ENCODE data around the gene ALAD.
"Not testable (repeated sequence)": the region's sequence is repeated elsewhere in the genome, so short reads cannot be mapped to it uniquely, and the experiment has no call there.

The ALAD gene

GRCh38 chr9:113401027-113401792 is at the start of gene ALAD:
TSS of gene ALAD (minus strand) at chr9:113401284. CDS start at chr9:113393559, 7,725 bp downstream.
- peak; percentile 97 to 99 for DNase-seq (ENCODE audit: low read depth in 2 of 2)

GRCh38 chr9:113449376-113449775 is 48.3 kb upstream of the ALAD start:
- DNase-seq (ENCODE audit: low read depth in 2 of 2), result no peak

DNA sequence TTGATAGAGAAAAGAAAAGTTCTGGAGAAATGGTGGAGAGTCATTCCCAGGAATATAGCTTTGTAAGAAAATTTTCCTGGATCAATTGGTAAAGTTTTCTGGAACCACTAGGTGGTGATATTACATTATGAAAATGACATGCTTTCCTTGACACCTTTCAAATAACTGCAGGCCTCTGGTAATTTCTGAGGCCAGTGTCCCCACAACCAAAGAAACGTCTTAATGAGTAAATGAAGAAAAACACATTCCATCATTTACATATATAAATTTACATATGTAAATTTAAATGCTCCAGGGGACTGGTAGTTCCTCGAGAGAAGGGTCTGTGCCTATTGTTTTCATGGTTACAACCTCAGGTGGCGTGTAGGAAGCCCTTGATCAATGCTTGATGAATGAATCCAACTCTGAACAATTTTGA is 45.2 kb upstream of the ALAD start:
- DNase-seq (ENCODE audit: low read depth in 2 of 2), result no peak

- no peak for DNase-seq (ENCODE audit: low read depth in 2 of 2)
These were observed 43.7 kb upstream of the ALAD start for GRCh38 chr9:113444736-113445135.

DNA sequence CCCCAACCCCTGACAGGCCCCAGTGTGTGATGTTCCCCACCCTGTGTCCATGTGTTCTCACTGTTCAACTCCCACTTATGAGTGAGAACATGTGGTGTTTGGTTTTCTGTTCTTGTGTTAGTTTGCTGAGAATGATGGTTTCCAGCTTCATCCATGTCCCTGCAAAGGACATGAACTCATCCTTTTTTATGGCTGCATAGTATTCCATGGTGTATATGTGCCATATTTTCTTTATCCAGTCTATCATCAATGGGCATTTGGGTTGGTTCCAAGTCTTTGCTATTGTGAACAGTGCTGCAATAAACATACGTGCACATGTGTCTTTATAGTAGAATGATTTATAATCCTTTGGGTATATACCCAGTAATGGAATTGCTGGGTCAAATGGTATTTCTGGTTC is 36.6 kb upstream of the ALAD start:
- not testable (repeated sequence) for DNase-seq (ENCODE audit: low read depth in 2 of 2)

GRCh38 chr9:113436728-113437515 is 35.8 kb upstream of the ALAD start:
- DNase-seq (ENCODE audit: low read depth in 2 of 2), result no peak

GRCh38 chr9:113431191-113431590 is 30.1 kb upstream of the ALAD start:
- DNase-seq (ENCODE audit: low read depth in 2 of 2), result no peak

- no peak for DNase-seq (ENCODE audit: low read depth in 2 of 2)
These were observed 27.1 kb upstream of the ALAD start for GRCh38 chr9:113428062-113428615.

GRCh38 chr9:113427629-113428028 is 26.5 kb upstream of the ALAD start:
- DNase-seq (ENCODE audit: low read depth in 2 of 2), result no peak

DNA sequence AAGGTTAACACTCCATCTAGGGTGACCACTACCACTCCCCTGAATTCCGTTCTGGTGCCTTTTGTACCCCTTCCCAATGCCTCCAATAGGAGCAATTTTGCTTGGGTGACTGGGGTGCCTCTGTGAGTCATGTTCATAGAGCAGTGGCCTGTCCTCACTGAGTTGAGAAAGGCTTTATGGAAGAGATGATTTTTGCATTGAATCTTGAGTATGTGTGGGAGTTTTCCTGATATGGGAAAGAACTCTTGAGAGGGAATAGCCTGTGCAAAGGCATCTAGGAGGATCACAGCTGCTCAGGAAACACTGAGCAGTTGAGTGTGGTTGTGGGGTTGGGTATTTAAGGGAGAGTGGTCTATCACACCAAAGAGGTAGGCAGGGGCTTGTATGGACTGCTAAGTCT is 25.6 kb upstream of the ALAD start:
- no peak for DNase-seq (ENCODE audit: low read depth in 2 of 2)

DNA sequence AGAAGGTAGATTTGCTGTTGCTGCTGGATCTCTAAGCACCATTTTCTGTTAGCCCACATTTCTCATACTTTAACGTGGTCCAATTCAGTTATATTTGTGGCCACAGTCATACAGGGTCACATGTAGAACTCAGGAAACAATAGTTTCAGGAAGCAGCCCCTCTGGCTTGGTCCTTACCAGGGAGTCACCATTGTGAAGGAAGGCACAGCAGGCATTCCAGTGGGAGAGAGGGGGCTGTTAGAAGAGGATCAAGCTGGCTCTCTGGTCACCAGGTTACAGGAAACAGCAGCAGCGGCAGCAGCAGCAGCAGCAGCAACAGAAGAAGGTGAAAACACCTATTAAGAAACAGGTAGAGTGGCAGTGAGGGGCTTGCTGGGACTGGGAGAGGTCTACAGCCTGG is 24.0 kb upstream of the ALAD start:
- DNase-seq (ENCODE audit: low read depth in 2 of 2), result no peak

GRCh38 chr9:113421726-113422125 is 20.6 kb upstream of the ALAD start:
- no peak for DNase-seq (ENCODE audit: low read depth in 2 of 2)

- DNase-seq (ENCODE audit: low read depth in 2 of 2), result no peak
These were observed 16.3 kb upstream of the ALAD start for GRCh38 chr9:113417370-113417769.

DNA sequence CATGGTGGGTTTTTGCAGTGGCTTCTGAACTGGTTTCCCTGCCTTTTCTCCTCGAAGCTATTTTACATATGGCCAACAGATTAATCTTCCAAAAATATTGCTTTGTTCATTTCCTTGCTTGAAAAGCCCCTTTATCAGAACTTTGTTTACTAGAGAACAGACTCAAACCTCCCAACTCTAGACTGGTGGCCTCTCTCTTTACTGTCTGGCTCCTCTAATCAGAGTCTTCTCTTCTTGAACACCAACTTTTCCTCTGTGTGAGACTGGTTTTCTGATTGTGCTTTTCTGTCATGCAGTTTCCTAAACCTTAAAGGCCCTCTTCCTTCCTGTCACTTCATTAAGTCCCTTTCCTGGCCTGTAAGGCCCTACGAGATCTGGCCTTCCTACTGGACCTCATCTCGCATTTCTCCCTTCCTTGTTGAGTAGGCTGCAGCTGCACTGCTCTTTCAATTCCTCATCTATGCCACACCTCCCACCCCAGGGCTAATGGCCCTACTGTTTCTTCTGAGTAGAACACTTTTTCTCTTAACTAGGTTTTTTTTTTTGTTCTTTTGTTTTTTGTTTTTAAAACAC is 15.2 kb upstream of the ALAD start:
- no peak for DNase-seq (ENCODE audit: low read depth in 2 of 2)

DNA sequence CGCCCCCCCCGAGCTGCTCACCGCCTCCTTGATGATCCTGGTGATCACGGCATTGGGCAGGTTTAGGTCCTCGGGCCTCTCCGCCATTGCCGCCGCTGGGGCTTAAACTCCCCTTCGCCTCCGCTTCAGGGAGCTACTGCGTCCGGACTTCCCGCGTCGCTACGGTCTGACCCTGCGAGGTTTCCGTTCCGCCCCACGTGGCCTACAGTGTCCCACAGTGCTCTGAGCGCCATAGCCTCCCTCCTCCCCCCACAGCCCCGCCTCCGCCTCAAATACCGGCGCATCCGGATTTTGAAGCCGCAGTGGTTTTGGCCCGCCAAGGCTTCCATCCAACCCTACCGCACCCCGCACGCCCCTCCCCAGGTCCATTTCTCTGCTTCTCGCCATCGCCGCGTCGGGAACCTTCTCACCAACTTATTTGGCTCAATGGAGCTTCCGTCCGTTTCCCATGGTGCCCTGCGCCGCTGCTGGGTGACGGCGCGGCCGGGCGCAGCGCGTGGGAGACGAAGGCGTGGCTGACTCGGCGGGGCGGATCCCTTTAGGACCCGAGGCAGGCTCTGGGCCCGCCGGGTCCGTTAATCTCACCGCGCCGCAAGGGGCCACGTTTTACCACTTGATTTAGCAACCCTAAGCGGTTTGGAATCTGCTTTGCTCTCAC is 9.3 kb upstream of the ALAD start, which contains the start of the genes C9orf43 and POLE3:
Gene C9orf43 (plus strand): TSS at position 541 of the 658 bp plus-strand sequence. CDS start 2,747 bp downstream, outside the sequence.
Gene POLE3 (minus strand): TSS at position 469 of the 658 bp plus-strand sequence. CDS start 382 bp downstream, at position 87.
- DNase-seq (ENCODE audit: low read depth in 2 of 2), result peak; percentile 93

- DNase-seq (ENCODE audit: low read depth in 2 of 2), result no peak
These were observed 8.8 kb upstream of the ALAD start for GRCh38 chr9:113409883-113410206.

DNA sequence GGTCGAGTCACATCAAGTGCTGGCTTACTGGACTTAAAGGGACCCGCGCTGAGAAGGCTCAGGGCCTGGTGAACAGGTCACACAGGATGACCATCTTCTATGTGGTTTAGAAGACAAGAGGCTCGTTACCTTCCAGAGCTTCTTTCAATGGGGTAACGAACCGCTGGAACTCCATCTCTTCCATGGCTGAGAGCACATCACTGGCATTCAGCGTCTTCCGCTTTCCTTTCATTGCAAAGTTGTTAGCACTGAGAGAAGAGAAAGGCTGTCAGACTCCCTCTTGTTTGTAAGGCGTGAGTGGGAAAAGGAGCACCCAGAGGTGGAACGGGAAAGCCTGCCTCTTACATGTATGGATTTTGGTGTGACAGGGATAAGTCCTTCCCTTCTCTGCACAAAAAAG is 8.4 kb upstream of the ALAD start:
- no peak for DNase-seq (ENCODE audit: low read depth in 2 of 2)

- DNase-seq (ENCODE audit: low read depth in 2 of 2), result peak; percentile 18 to 33
These were observed 5.9 kb upstream of the ALAD start for GRCh38 chr9:113406873-113407511.

DNA sequence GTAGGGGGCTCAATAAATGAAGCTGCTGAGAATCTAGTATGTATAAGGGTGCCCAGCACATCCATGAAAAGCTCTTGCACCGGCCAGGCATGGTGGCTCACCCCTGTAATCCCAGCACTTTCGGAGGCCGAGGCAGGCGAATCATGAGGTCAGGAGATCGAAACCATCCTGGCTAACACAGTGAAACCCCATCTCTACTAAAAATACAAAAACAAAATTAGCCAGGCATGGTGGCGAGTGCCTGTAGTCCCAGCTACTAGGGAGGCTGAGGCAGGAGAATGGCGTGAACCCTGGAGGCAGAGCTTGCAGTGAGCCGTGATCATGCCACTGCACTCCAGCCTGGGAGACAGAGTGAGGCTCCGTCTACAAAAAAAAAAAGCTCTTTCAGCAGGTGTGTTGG is 5.3 kb upstream of the ALAD start:
- DNase-seq (ENCODE audit: low read depth in 2 of 2), result not testable (repeated sequence)

GRCh38 chr9:113403646-113404045 is 2.6 kb upstream of the ALAD start:
- no peak for DNase-seq (ENCODE audit: low read depth in 2 of 2)

DNA sequence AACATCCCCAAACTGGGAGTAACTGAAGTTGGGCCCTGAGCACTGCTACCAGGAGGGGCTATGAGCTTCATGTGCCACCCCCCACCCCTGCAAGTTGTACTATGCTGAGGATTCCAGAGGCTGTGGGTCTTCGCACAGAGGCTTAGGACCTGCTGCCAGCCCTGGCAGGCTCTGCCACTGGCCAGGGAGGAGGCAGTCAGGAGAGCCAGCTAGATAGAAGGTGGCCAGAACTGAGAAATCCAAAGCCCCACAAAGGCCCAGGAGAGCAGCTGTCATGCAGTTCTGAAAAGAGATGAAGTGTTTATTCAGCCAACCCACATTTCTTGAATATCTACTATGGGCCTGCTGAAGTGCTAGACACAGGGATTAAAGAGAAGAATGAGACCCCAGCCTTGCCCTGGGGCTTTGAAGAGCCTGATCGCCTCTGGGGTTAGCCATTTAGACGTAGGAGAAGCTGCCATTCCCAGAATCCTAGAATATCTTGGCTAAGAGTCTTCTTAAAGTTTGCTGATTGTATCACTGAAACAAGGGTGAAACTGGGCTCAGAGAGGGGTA is 1.4 kb downstream of the ALAD start:
- no peak for DNase-seq (ENCODE audit: low read depth in 2 of 2)
